Vagina (tissue), 2 donors: ENCODE results near the gene ZNF235.

Experiments
- CTCF ChIP-seq, 3 experiments: fragments of 450-650 bp in 2 of 3; fragments of 200-600 bp in 1 of 3; sonication (generic) in 1 of 3; IDR thresholded peaks; one replicate each; pipeline ENCODE4 v1.5.1; 2017 to 2019; ENCODE audit warnings: antibody characterized with exemption in 3 of 3, mild to moderate bottlenecking in 2 of 3, moderate library complexity in 2 of 3
- POLR2A ChIP-seq, 2 donors: fragments of 450-650 bp; IDR thresholded peaks; one replicate each; pipeline ENCODE4 v1.6.1; 2017; ENCODE audit warnings: antibody characterized with exemption in 2 of 2, mild to moderate bottlenecking in 2 of 2, moderate library complexity in 2 of 2
- POLR2AphosphoS5 ChIP-seq, 2 donors: sonication (generic); formaldehyde crosslinking; IDR thresholded peaks; one replicate each; pipeline ENCODE4 v1.9.0; 2017; ENCODE audit warnings: antibody characterized with exemption in 2 of 2, mild to moderate bottlenecking in 2 of 2, low read depth in 1 of 2; ENCODE audit not compliant: insufficient read depth in 1 of 2

DNA sequence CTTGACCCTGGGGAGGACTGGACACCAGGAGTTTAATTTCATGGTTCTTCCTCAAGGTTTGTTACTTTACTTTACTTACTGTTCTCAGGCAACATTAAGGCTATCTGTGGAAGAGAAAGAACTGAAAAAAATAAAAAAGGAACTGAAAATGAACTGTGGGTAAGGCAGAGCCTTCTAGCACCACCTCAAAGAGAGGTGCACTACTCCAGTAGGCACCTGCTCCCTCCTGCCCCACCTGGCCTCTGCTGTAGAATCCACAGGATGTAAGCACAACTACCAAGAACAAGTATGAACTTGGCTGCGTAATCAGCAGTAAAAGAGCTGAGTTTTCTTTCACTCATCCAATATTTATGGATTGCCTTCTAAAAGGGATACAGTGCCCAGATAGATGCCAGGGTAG, 39.4 kb upstream of the ZNF235 start:
- TF ChIP-seq CTCF (IDR thresholded peaks at IDR 0.05) (no peak), POLR2A (IDR thresholded peaks at IDR 0.05) (no peak), POLR2AphosphoS5 (IDR thresholded peaks at IDR 0.05; ENCODE audit: insufficient read depth in 1 of 2, low read depth in 1 of 2) (no peak)
